NCI-H2171 (cell line): ENCODE data around the gene NFKB2.

Experiments
- DNase-seq: peaks from one replicate; lab custom pipeline; 2025; lab: John Stamatoyannopoulos, UW

The NFKB2 gene

DNA sequence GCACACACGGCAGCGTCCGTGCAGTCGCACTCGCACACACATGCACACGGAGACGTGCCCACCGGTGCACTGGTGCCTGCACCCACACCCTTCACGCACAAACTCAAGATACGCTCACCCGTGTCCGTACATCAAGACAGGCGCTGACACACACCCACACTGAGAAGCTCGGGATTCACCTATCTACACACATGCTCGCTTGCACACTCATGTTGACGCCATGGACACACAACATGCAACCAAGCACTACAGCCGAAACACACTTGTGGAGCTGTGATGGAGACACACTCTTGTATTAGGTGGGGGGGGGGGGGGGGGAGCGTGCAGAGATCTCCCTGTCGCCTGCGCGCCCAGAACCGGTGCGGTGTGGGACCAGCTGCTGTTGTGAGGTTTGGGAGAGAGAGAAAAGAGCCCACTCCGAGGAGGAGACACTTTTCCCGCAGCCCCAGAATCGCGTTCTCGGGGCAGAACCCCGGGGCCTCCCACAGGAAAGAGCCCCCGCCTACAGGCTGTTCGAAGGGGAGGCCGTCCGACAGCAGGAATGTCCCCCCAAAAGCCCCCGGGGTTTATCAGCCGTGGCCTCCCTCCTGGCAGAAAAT, 605 bp upstream of the NFKB2 start:
- DNase-seq: no peak

DNA sequence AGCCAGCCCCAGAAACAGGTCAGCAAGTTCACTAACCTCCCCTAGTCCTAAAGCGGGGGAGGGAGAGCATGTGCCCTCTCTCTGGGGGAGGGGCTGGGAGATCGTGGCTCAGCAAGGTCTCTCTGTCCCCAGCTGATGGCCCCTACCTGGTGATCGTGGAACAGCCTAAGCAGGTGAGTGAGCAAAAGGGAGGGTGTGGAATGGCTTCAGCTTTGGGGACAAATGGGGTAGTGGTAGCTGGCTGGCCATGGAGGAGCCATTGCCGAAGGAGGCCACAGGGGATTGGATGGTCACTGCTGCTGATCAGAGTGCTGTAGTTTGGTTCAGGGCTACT, 779 bp downstream of the NFKB2 start:
- DNase-seq: no peak

DNA sequence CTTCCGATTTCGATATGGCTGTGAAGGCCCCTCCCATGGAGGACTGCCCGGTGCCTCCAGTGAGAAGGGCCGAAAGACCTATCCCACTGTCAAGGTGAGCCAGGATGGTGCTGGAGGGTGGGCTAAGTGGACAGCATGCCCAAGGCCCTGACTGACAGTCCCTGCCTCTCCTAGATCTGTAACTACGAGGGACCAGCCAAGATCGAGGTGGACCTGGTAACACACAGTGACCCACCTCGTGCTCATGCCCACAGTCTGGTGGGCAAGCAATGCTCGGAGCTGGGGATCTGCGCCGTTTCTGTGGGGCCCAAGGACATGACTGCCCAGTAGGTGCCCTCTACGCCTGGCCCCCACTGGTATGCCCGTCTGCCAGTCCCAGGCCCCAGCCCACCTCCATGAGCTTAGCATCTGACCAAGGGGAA, 1.2 kb downstream of the NFKB2 start:
- DNase-seq: no peak

GRCh38 chr10:102397222-102398171, 2.0 kb downstream of the NFKB2 start:
- DNase-seq: no peak

DNA sequence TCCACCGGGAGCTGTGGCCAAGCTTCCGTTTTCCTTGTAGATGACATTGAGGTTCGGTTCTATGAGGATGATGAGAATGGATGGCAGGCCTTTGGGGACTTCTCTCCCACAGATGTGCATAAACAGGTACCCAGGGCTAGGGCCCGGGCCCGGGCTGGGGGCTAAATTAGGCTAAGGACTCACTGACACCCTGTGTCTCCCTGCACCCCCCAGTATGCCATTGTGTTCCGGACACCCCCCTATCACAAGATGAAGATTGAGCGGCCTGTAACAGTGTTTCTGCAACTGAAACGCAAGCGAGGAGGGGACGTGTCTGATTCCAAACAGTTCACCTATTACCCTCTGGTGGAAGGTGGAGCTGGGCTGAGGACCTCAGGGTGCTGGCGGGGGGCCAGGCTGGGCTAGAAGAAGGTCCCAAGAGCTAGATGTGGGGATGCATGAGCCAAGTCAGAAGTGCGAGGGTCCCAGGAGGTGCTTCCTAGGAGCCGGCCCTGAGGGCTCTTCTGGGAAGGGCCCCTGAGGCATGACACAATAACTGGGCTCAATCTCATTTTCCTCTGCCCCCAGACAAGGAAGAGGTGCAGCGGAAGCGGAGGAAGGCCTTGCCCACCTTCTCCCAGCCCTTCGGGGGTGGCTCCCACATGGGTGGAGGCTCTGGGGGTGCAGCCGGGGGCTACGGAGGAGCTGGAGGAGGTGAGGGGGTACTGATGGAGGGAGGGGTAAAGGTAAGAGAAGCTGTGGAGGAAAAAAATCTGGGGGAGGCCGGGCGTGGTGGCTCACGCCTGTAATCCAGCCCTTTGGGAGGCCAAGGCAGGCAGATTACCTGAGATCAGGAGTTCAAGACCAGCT, 2.9 kb downstream of the NFKB2 start:
- DNase-seq: no peak

- peak; percentile 54 for DNase-seq
Measured at GRCh38 chr10:102399217-102400021, 3.9 kb downstream of the NFKB2 start.

DNA sequence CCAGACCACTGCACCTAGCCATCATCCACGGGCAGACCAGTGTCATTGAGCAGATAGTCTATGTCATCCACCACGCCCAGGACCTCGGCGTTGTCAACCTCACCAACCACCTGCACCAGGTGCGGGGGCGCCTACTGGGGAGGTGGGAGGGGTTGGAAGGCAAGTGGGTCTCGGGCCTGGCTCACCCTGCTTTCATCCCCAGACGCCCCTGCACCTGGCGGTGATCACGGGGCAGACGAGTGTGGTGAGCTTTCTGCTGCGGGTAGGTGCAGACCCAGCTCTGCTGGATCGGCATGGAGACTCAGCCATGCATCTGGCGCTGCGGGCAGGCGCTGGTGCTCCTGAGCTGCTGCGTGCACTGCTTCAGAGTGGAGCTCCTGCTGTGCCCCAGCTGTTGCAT, 4.6 kb downstream of the NFKB2 start:
- DNase-seq: peak; percentile 12

DNA sequence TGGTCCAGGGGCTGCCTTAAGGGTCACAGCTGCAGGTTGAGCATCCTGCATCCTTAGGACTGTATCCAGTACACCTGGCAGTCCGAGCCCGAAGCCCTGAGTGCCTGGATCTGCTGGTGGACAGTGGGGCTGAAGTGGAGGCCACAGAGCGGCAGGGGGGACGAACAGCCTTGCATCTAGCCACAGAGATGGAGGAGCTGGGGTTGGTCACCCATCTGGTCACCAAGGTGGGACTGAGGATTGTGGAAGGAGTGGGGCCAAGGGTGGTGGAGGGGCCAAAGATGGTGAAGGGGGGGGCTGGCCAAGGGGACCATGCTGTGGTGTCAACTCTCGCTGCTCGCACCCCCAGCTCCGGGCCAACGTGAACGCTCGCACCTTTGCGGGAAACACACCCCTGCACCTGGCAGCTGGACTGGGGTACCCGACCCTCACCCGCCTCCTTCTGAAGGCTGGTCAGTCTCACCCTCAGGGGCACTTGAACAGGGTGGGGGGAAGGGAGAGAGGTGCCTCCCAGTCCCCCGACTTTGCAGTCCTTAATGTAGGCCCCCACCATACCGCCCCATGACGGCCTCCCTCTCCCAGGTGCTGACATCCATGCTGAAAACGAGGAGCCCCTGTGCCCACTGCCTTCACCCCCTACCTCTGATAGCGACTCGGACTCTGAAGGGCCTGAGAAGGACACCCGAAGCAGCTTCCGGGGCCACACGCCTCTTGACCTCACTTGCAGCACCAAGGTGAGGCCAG, 5.3 kb downstream of the NFKB2 start:
- DNase-seq: no peak

DNA sequence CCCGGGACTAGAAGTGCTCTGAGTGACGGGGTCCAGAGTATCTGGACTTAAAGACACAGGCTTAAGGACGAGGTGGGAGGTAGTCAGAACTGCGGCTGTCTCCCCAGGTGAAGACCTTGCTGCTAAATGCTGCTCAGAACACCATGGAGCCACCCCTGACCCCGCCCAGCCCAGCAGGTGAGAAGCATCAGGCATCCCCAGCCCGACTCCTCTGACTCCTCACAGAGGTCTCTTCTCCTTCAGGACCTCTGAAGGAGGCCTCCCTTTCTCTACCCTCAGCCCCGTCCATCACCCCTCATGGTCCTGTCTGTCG, 5.8 kb downstream of the NFKB2 start:
- no peak for DNase-seq

GRCh38 chr10:102401735-102402511, 6.4 kb downstream of the NFKB2 start:
- no peak for DNase-seq

DNA sequence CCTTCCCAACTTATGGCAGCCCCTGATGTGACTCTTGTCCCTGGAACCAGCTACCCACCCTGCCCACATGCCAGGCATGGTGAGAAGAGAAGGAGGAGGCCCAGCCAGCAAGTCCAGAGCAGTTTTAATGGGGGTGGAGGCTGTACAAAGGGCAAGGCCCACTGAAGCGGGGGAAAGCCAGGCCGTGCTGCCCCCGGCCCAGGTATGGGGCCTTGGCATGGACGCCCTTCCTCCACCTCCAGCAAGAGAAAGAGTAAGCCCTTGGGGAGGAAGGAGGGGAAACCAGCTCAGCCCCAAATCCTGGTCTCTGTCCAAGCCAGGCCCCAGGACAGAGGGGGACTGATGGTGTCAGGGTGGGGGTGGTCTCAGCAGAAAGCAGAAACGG, 7.0 kb downstream of the NFKB2 start:
- no peak for DNase-seq

GRCh38 chr10:102403115-102403514, 7.6 kb downstream of the NFKB2 start:
- DNase-seq: no peak

DNA sequence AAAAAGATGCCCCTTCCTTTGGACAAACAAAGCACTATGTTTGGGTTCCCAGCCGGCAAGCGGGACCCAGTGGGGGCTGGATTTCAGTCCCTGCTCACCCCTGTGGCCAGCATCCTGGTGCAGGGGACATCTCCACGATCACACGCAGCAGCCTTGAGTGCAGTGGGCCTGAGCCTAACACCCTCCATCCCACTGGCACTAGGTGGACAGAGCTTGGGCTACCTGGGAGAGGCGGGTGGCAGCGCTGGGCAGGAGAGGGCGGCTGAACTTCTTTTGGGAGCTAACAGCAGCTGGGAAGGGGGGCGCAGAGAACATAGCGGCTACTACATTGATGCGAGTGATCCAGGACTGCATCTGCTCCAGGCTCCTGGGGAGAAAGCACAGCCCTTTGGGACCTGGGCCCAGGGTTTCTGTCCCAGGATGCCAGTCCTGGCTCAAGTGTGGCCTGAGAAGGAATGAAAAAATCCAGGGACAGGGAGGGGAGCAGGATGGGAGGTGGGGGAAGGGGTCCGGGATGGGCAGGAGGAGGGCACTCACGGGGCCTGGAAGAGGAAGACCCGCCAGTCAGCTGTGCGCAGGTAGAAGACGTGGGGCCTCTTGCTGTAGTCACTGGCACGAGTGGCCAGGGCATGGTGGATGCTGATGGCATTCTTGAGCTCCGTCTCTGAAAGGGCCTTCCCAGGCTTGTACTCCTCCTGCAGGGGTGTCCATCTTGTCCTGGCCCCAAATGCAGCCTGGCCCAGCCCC, 9.0 kb downstream of the NFKB2 start:
- no peak for DNase-seq

DNA sequence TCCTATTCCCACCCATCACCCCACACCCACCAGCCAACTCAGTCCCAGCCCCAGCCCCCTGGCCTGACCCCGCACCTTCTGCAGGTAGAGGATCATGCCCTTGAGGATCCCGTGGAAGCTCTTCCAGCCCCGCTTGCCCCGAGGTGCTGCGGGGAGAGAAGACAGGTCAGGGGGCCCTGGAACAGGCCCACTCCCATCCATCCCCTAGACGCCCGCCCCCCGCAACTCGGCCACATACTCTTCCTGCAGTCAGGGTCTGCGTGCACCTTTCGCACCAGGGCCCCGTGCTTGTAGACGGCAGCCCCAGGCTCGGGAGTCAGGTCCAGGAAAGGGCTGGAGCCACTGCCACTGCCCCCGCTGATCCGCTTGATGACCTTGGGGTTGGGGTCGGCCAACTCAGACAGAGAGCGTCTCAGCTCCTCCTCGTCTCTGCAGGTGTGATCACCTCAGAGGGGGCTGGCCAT, 9.6 kb downstream of the NFKB2 start:
- DNase-seq: no peak

- DNase-seq: no peak
Measured at GRCh38 chr10:102405632-102406031, 10.1 kb downstream of the NFKB2 start.

GRCh38 chr10:102406815-102407214, 11.3 kb downstream of the NFKB2 start:
- DNase-seq: no peak

- no peak for DNase-seq
Measured at GRCh38 chr10:102407425-102408130, 12.1 kb downstream of the NFKB2 start.

GRCh38 chr10:102408131-102408727, 12.7 kb downstream of the NFKB2 start:
- DNase-seq: no peak
